Ascending aorta (tissue), 2 donors: ENCODE measurements around the gene DDR1. TPM values are rescaled to one million over a fixed set of nuclear protein-coding genes. Genes with fewer than 3 reads are reported as not detected.
"Not testable (repeated sequence)": the region's sequence is repeated elsewhere in the genome, so short reads cannot be mapped to it uniquely, and the experiment has no call there.

ENCODE experiments used
- DNase-seq, 2 donors: peaks; one replicate each; pipeline ENCODE4 v3.0.0-alpha.2; 2019; ENCODE audit warnings: low spot score in 2 of 2
- H3K27ac ChIP-seq, 2 donors: fragments of 200-600 bp; sonication (generic); one replicate each; pipeline ENCODE4 v1.5.1; 2016 to 2017; ENCODE audit warnings: mild to moderate bottlenecking in 1 of 2
- H3K27me3 ChIP-seq: fragments of 200-600 bp; sonication (generic); one replicate; pipeline ENCODE4 v1.5.1; 2017
- H3K36me3 ChIP-seq, 2 donors: fragments of 200-600 bp; sonication (generic); one replicate each; pipeline ENCODE4 v1.5.1; 2016
- H3K4me1 ChIP-seq, 2 donors: fragments of 200-600 bp; sonication (generic); one replicate each; pipeline ENCODE4 v1.5.1; 2016 to 2017; ENCODE audit warnings: mild to moderate bottlenecking in 1 of 2
- H3K4me3 ChIP-seq, 2 donors: fragments of 200-600 bp; sonication (generic); one replicate each; pipeline ENCODE4 v1.5.1; 2016 to 2017; ENCODE audit warnings: mild to moderate bottlenecking in 1 of 2
- H3K9me3 ChIP-seq, 2 donors: fragments of 200-600 bp; sonication (generic); one replicate each; pipeline ENCODE4 v1.5.1; 2016
- intact Hi-C: fragments of 100-400 bp; cut with DNase I; formaldehyde crosslinking; loops from one replicate; pipeline ENCODE4 v1.15.1; 2023
- total RNA-seq: library from RNA; depleted of rRNA; stranded (reverse); fragments of >200 nt; gene quantifications from one replicate; pipeline ENCODE4 v1.1.0, GENCODE V29; 2016
- TF ChIP-seq, protein P1 (sequence below), 3 experiments: fragments of 200-600 bp in 2 of 3; fragments of 450-650 bp in 1 of 3; sonication (generic) in 2 of 3; IDR thresholded peaks; one replicate each; pipeline ENCODE4 v1.5.1; 2016 to 2019; ENCODE audit warnings: antibody characterized with exemption in 3 of 3, mild to moderate bottlenecking in 1 of 3, moderate library complexity in 1 of 3

DDR1 gene
- total RNA-seq, 1 donor from 2014 or later, result 18.8 TPM

DNA sequence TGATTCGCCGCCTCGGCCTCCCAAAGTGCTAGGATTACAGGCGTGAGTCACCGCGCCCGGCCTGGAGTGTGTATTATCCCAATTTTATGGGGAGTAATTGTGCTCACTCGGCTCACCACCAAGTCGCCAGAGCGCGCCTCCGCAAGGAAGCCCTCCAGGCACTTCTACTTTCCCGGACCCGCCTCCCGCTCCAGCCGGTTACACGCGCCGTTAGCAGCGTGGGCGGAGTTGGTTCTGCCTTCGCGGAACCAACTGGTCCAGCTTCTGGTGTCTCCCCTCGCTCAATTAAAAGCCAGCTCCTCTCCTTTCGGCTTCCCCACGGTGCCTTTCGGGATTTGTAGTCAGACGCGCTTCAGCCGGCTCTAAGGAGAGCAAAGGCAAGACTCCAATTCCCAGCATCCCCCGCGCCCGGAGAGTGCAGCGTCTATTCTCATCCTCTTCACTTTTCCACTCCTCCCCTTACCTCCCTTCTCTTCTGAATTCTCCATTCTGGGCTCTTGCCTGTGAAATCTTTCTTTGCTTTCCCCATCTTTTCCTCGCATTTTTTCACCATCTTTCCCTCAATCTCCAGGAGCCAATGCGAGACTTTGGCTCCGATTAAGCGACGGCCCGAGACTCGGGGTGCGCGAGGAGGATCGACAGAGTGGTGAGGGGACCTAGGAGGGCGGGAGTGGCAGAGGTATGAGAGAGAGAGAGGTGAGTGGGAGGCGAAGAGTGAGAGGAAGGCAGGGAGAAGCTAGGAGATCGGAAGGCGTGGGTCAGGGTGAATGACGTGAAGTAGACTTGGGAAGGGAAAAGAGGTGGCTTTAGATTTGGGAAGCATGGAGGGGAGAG, 23.7 kb downstream of the DDR1 start, which contains the start of gene GTF2H4:
TSS of gene GTF2H4 (plus strand) at position 450 of the 834 bp plus-strand sequence.
- Histone ChIP-seq H3K4me3 (peak within 1 kb of the TSS; percentile 71 to 95), H3K36me3 (peaks cover 16 to 31% of the 10 kb centered on the region in 2 donors), H3K27me3 (no peaks in the 10 kb centered on the region), H3K9me3 (no peaks in the 10 kb centered on the region), H3K4me1 (peaks cover 0 to 10% of the 10 kb centered on the region in 2 donors), H3K27ac (peak within 1 kb of the TSS; percentile 62 to 65)
- TF ChIP-seq, protein P1, sequence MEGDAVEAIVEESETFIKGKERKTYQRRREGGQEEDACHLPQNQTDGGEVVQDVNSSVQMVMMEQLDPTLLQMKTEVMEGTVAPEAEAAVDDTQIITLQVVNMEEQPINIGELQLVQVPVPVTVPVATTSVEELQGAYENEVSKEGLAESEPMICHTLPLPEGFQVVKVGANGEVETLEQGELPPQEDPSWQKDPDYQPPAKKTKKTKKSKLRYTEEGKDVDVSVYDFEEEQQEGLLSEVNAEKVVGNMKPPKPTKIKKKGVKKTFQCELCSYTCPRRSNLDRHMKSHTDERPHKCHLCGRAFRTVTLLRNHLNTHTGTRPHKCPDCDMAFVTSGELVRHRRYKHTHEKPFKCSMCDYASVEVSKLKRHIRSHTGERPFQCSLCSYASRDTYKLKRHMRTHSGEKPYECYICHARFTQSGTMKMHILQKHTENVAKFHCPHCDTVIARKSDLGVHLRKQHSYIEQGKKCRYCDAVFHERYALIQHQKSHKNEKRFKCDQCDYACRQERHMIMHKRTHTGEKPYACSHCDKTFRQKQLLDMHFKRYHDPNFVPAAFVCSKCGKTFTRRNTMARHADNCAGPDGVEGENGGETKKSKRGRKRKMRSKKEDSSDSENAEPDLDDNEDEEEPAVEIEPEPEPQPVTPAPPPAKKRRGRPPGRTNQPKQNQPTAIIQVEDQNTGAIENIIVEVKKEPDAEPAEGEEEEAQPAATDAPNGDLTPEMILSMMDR (IDR thresholded peaks at IDR 0.05), result no peak
- intact Hi-C loops, result loop anchor here (1.0 kb wide), 1 partner anchor 24 kb away; the partner anchor contains the start of gene DDR1
- DNase-seq, result peak; percentile 91 to 98

DNA sequence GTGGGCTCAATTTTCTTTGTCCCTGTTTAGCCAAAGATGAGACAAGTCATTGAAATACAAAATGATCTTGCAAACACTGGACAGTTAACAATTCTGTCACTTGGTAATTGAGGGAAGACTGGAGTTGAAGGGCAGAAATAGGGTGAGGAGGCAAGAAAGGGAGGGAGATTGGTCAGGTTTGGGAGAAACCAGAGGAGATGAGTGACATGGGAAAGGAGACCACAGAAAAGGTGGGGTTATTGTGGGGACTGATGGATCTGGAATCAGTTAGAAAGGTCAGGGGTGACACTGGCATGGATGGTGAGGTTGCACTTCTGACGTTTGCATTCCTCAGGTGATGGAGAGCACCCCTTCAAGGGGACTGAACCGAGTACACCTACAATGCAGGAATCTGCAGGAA, 24.4 kb downstream of the DDR1 start:
- Histone ChIP-seq H3K36me3 (peaks cover 16 to 32% of the 10 kb centered on the region in 2 donors), H3K27ac (no peak overlapping the region), H3K9me3 (no peaks in the 10 kb centered on the region), H3K4me1 (peaks cover 2 to 12% of the 10 kb centered on the region in 2 donors), H3K4me3 (peak overlapping the region; percentile 71 to 95), H3K27me3 (no peaks in the 10 kb centered on the region)
- DNase-seq, result no peak
- TF ChIP-seq, protein P1 (IDR thresholded peaks at IDR 0.05), result no peak
- intact Hi-C loops, result loop anchor here (1.0 kb wide), 1 partner anchor 24 kb away; the partner anchor contains the start of gene DDR1

DNA sequence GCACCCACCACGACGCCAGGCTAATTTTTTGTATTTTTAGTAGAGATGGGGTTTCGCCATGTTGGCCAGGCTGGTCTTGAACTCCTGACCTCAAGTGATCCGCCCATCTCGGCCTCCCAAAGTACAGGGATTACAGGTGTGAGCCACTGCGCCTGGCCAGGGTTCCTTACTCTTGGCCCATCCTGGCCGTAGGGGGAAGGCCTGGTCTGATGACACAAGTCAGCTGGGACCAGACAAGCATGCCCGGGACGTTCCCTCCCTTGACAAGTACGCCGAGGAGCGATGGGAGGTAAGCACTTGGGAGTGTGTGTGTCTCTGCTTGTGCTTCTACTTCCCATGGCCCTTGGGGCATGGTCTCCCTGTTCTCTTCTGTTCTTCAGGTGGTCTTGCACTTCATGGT, 26.2 kb downstream of the DDR1 start:
- DNase-seq, result not testable (repeated sequence)

DNA sequence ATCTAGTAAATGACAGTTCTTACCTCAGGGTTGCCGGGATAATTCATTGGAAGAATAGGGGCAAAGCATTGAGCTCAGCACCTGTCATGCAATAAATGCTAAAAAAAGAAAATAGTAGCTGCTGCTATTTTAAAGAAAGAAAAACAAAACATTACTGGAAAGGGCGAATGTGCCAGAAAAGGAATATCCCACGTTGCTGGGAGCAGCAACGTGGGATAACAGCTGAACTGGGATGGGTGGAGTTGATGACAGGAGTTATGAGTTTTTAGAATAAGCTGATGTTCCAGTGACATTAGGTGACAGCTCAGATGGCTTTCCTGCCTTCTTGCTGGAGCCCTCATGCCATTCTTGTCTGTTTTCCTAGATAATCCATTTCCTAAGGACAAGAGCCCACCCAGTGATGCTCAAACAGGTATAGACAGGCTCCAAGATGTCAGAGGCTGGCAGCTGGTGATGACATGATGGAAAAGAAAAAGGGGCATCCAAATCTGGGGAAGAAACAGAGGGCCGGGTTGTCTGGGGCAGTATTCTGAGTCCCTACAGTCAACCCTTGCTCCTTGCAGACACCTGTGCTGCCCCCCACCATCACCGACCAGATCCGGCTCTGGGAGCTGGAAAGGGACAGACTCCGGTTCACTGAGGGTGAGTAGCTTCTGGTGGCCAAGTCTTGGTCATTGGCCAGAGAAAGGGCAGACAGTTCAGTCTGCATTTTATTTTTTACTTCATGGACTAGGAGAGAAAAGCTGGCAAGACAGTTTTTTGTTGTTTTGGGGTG, 28.6 kb downstream of the DDR1 start:
- H3K4me3 ChIP-seq, result peak overlapping the region in 1 of 2 donors; percentile 65
- peaks cover 18 to 40% of the 10 kb centered on the region in 2 donors for H3K36me3 ChIP-seq
- H3K4me1 ChIP-seq, result peaks cover 4 to 23% of the 10 kb centered on the region in 2 donors
- TF ChIP-seq, protein P1 (IDR thresholded peaks at IDR 0.05), result no peak
- peak overlapping the region; percentile 78 to 86 for H3K27ac ChIP-seq
- no peaks in the 10 kb centered on the region for H3K9me3 ChIP-seq
- DNase-seq, result no peak
- intact Hi-C loops, result loop anchor here (10.0 kb wide), 1 partner anchor 428 kb away; the partner anchor contains the start of gene HLA-E
- no peaks in the 10 kb centered on the region for H3K27me3 ChIP-seq

More for the DNA sequence above, 26.2 kb downstream of the DDR1 start:
- H3K4me3 ChIP-seq, H3K27me3 ChIP-seq, H3K9me3 ChIP-seq, H3K27ac ChIP-seq: not testable (repeated sequence)
- intact Hi-C loops, result loop anchor here (10.0 kb wide), 1 partner anchor 426 kb away; the partner anchor contains the start of gene HLA-E
- H3K36me3 ChIP-seq, result peaks cover 16 to 32% of the 10 kb centered on the region in 2 donors
- peaks cover 4 to 21% of the 10 kb centered on the region in 2 donors for H3K4me1 ChIP-seq

DNA sequence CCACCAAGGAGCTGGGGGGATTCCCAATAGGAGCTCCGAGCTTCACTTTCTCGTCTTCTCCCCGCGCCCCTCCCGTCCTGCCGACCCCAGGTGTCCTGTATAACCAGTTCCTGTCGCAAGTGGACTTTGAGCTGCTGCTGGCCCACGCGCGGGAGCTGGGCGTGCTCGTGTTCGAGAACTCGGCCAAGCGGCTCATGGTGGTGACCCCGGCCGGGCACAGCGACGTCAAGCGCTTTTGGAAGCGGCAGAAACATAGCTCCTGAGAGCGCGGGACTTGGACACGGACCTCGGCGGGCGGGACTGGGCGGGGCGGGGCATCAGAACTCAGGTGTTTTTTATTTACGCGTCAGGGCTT, 29.4 kb downstream of the DDR1 start:
- H3K36me3 ChIP-seq, result peaks cover 19 to 46% of the 10 kb centered on the region in 2 donors
- TF ChIP-seq, protein P1 (IDR thresholded peaks at IDR 0.05), result peak in 1 of 3 experiments; percentile 24
- H3K27ac ChIP-seq, result peak overlapping the region; percentile 78 to 86
- no peaks in the 10 kb centered on the region for H3K9me3 ChIP-seq
- peak overlapping the region; percentile 60 to 65 for H3K4me3 ChIP-seq
- intact Hi-C loops, result loop anchor here (1.0 to 10.0 kb wide), 5 partner anchors 29 to 429 kb away; partner anchors contain the start of genes DDR1, FLOT1 and HLA-E
- H3K4me1 ChIP-seq, result peaks cover 4 to 22% of the 10 kb centered on the region in 2 donors
- no peak for DNase-seq
- no peaks in the 10 kb centered on the region for H3K27me3 ChIP-seq
